ENCODE data around the gene DCAF4.

DCAF4 gene

GRCh38 chr14:72894623-72895378 lies 31.5 kb upstream of the DCAF4 start:
- peak overlapping the region; percentile 63 for H3K4me3 ChIP-seq (ENCODE audit: low read depth, low read length)

- no peak overlapping the region for H3K4me3 ChIP-seq (ENCODE audit: low read depth, low read length)
These were observed 27.8 kb upstream of the DCAF4 start for GRCh38 chr14:72898448-72898847.

- H3K4me3 ChIP-seq (ENCODE audit: low read depth, low read length): no peak overlapping the region
These were observed 24.9 kb upstream of the DCAF4 start for GRCh38 chr14:72901361-72901760.

- no peak overlapping the region for H3K4me3 ChIP-seq (ENCODE audit: low read depth, low read length)
These were observed 23.3 kb upstream of the DCAF4 start for GRCh38 chr14:72902801-72903530.

GRCh38 chr14:72903716-72904115 lies 22.5 kb upstream of the DCAF4 start:
- H3K4me3 ChIP-seq (ENCODE audit: low read depth, low read length): no peak overlapping the region

GRCh38 chr14:72904218-72904617 lies 22.0 kb upstream of the DCAF4 start:
- no peak overlapping the region for H3K4me3 ChIP-seq (ENCODE audit: low read depth, low read length)

- no peak overlapping the region for H3K4me3 ChIP-seq (ENCODE audit: low read depth, low read length)
These were observed 21.3 kb upstream of the DCAF4 start for GRCh38 chr14:72904840-72905561.

- H3K4me3 ChIP-seq (ENCODE audit: low read depth, low read length): no peak overlapping the region
These were observed 19.9 kb upstream of the DCAF4 start for GRCh38 chr14:72906316-72906715.

GRCh38 chr14:72906879-72907278 lies 19.4 kb upstream of the DCAF4 start:
- no peak overlapping the region for H3K4me3 ChIP-seq (ENCODE audit: low read depth, low read length)

GRCh38 chr14:72907886-72908285 lies 18.4 kb upstream of the DCAF4 start:
- no peak overlapping the region for H3K4me3 ChIP-seq (ENCODE audit: low read depth, low read length)

- H3K4me3 ChIP-seq (ENCODE audit: low read depth, low read length): no peak overlapping the region
These were observed 17.1 kb upstream of the DCAF4 start for GRCh38 chr14:72909163-72909562.

GRCh38 chr14:72913809-72914208 lies 12.5 kb upstream of the DCAF4 start:
- no peak overlapping the region for H3K4me3 ChIP-seq (ENCODE audit: low read depth, low read length)

GRCh38 chr14:72916174-72916573 lies 10.1 kb upstream of the DCAF4 start:
- no peak overlapping the region for H3K4me3 ChIP-seq (ENCODE audit: low read depth, low read length)

- no peak overlapping the region for H3K4me3 ChIP-seq (ENCODE audit: low read depth, low read length)
These were observed 9.0 kb upstream of the DCAF4 start for GRCh38 chr14:72917094-72917802.

GRCh38 chr14:72920008-72920407 lies 6.3 kb upstream of the DCAF4 start:
- H3K4me3 ChIP-seq (ENCODE audit: low read depth, low read length): no peak overlapping the region

- H3K4me3 ChIP-seq (ENCODE audit: low read depth, low read length): no peak overlapping the region
These were observed 4.9 kb upstream of the DCAF4 start for GRCh38 chr14:72921396-72921795.

- no peak overlapping the region for H3K4me3 ChIP-seq (ENCODE audit: low read depth, low read length)
These were observed 1.9 kb upstream of the DCAF4 start for GRCh38 chr14:72924337-72924736.

- no peak overlapping the region for H3K4me3 ChIP-seq (ENCODE audit: low read depth, low read length)
These were observed 999 bp upstream of the DCAF4 start for GRCh38 chr14:72925171-72925759.

GRCh38 chr14:72925815-72926291 lies 411 bp upstream of the DCAF4 start:
- peak overlapping the region; percentile 58 for H3K4me3 ChIP-seq (ENCODE audit: low read depth, low read length)

GRCh38 chr14:72928872-72929271 lies 2.6 kb downstream of the DCAF4 start:
- no peak overlapping the region for H3K4me3 ChIP-seq (ENCODE audit: low read depth, low read length)

Data from iPS-11a (cell line).